IPS-11a (cell line): ENCODE results near the gene TYMS.
"Not testable (repeated sequence)": the region's sequence is repeated elsewhere in the genome, so short reads cannot be mapped to it uniquely, and the experiment has no call there.

Experiments
- H3K4me3 ChIP-seq: one replicate; pipeline ENCODE4 v1.5.1; 2013; ENCODE audit warnings: low read depth, low read length, control low read depth

TYMS gene

GRCh38 chr18:676736-677135 is 19.3 kb downstream of the TYMS start:
- no peak overlapping the region for H3K4me3 ChIP-seq

DNA sequence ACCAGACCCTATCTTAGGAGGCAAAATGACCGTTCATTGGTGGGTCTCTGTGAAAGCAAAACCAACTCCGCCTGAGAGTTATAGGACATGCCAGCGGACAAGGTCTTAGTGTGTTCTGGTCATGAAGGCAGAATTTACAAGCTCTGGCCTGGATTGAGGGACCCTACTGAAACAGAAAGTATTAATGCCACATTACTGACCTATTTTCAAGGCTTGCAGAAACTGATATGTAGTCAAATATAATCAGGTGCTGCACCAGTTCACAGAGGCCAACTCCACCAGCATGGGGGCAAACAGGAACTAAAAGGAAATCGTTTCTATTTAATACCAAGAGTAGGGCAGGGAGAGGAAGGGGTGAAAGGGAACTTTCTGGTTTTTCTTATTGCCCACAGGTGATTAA is 19.7 kb downstream of the TYMS start:
- H3K4me3 ChIP-seq, result no peak overlapping the region

DNA sequence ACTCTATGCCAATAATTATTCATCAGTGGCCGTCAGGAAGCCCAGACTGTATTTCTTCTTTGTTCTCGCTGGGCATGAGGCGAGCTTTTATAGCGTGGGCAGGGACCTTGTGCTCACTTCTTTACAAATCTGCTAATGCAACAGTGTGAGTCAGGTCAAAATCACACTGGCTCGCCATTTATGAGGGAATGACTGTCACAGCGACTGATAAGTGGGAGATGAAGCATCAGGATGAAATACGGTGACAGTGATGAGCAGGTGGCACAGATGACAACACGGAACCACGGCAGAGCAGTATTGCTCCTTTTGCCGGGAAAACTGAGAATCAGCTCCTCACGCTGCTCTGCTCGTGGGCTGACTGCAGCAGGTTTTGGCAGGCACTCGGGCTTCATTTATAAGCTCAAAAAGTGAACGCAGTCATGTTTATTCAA is 20.5 kb downstream of the TYMS start:
- no peak overlapping the region for H3K4me3 ChIP-seq

GRCh38 chr18:678482-679182 is 21.2 kb downstream of the TYMS start:
- no peak overlapping the region for H3K4me3 ChIP-seq

DNA sequence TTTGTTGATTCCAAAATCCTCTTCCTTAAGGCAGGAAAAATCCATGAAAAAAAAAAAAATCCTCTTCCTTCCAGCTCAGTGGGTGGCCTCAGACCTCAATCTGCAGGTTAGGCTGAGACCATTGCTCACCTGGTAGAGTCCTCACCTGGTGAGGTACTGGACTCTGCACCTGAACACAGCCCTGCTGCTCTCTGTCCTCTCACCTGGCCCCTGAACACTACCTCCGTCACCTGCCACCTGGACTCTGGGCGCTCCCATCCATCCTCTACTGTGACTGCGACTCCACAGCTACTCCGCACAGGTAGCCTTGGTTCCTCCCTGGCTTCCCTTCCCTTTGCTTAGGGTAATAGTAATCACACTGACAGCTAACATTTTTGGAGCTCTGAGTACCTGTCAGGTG is 22.1 kb downstream of the TYMS start:
- H3K4me3 ChIP-seq, result no peak overlapping the region

DNA sequence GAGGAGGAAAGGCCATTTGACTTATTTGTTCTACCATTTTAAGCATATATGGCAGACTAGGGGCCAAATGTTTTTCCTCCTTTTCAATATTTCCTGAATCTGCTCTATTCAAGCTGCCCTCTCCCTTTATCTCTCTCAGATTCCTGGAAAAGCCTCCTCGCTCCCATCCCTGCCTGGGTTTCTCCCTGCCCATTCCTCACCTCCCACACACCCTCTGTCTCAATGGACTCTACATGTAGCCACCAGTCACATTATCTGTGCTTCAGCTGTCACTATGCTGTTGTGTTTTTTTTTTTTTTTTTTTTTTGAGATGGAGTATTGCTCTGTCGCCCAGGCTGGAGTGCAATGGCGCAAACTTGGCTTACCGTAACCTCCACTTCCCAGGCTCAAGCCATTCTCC is 22.9 kb downstream of the TYMS start:
- H3K4me3 ChIP-seq, result no peak overlapping the region

DNA sequence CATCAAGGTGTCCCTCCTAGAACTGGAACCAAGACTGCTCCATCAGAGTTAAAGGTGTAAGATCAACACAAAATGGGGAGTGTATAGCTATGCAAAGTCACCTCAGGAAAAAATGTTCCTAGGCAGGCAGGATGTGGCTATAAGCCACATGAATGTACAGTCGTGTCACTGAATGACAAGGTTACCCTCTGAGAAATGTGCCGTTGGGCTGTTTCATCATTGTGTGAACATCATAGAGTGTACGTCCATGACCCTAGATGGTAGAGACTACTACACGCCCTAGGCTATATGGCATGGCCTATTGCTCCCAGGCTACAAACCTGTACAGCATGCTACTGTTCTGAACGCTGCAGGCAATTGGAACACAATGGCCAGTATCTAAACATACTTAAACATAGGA is 24.5 kb downstream of the TYMS start:
- H3K4me3 ChIP-seq, result no peak overlapping the region

- H3K4me3 ChIP-seq, result not testable (repeated sequence)
These were observed 25.0 kb downstream of the TYMS start for GRCh38 chr18:682416-682815.

DNA sequence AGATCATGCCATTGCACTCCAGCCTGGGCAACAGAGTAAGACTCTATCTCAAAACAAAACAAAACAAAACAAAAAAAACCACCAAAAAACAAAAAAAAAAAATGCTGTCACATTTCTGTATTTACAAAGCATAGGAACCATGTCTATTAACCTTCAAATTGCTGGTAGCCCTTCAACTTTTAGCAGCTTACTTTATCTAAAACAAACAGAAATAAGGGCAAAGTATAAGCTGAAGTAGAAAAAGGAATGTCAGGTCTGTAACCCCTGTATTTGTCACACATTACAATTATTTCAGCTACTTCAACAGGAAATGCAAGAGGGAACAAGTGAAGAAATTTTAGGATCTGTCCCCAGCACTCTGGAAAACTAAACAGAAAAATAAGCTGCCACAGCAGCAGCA is 25.4 kb downstream of the TYMS start:
- no peak overlapping the region for H3K4me3 ChIP-seq

DNA sequence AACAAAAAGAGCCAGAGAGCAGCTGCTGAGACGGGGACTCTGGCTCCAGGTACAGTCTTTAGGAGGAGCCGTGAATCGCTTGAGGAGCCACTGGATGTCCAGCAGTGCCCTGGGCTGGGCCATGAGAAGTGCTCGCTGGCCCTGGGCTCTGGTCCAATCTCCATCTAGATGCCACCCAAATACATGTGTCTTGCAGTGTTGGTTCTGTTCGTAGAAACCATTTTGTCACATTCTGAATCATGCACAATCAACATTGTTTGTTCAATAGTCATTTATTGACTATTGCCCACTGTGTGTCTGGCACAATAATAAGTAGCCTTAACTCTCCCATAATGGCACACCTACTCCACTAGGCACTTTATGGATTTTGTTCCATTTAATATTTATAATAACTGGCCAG is 26.1 kb downstream of the TYMS start:
- H3K4me3 ChIP-seq, result no peak overlapping the region

GRCh38 chr18:685438-685837 is 28.0 kb downstream of the TYMS start:
- H3K4me3 ChIP-seq, result no peak overlapping the region

GRCh38 chr18:686339-687111 is 29.1 kb downstream of the TYMS start:
- H3K4me3 ChIP-seq, result no peak overlapping the region

- no peak overlapping the region for H3K4me3 ChIP-seq
These were observed 30.9 kb downstream of the TYMS start for GRCh38 chr18:688323-688722.

- H3K4me3 ChIP-seq, result no peak overlapping the region
These were observed 35.4 kb downstream of the TYMS start for GRCh38 chr18:692824-693223.

GRCh38 chr18:693466-694187 is 36.2 kb downstream of the TYMS start:
- H3K4me3 ChIP-seq, result no peak overlapping the region

DNA sequence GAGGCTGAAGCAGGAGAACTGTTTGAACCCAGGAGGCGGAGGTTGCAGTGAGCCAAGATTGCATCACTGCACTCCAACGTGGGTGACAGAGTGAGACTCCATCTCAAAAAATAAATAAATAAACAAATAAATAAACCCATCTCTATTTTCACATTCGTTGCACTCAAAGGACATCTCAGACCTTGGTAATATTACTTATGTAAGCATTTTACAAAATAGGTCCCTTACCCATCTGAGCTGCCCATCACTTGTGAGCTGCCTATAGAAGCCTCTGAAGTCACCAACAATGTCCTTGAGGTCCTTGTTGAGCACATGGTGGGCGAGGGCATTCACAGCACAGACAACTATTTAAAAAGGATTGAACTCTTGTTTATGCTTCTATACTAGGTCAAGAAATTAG is 39.6 kb downstream of the TYMS start:
- no peak overlapping the region for H3K4me3 ChIP-seq

DNA sequence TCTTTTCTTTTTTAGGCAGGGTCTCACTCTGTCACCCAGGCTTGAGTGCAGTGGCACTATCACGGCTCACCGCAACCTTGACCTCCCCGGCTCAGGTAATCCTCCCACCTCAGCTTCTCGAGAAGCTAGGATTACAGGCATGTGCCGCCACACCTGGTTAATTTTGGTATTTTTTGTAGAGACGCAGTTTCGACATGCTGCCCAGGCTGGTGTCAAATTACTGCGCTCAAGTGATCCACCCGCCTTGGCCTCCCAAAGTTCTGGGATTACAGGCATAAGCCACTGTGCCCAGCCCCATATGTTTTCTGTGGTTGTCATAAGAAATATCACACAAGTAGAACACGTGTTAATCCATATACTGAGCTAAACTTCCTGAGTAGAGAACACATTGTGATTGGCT is 40.3 kb downstream of the TYMS start:
- H3K4me3 ChIP-seq, result no peak overlapping the region

- H3K4me3 ChIP-seq, result no peak overlapping the region
These were observed 45.9 kb downstream of the TYMS start for GRCh38 chr18:703213-703967.

DNA sequence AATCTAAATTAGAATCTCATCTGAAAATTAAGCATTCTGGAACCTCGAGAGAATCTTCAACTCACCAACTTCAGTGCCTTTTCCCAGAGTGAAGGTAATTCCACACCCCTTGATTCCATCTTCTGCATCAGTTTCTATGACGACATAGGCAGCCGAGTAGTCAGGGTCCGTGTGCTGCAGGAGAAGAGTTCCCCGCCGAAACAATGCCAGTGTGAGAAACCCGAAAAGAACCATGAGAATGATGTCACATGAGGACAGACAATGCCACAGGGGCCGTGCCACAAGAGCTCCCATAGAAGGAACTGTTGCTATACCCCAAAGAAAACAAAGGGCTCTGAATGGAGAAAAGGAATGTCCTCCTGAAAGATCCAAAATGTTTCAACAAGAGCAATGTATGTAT is 49.0 kb downstream of the TYMS start:
- no peak overlapping the region for H3K4me3 ChIP-seq

DNA sequence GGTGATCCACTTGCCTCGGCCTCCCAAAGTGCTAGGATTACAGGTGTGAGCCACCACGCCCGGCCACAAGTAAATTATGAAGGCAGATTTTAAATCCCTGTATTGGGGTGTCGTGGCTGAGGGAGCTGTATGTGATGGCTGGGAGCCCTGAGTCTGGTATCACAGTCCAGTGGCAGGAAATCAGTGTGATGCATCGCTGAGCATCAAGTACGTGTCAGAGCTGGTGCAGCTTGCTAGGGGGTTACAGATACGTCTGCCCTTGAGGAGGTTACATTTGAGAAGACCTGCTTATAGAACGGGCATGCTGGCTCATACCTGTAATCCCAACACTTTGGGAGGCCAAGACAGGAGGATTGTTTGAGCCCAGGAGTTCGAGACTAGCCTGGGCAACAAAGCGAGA is 50.6 kb downstream of the TYMS start:
- H3K4me3 ChIP-seq, result no peak overlapping the region

GRCh38 chr18:709771-710170 is 52.3 kb downstream of the TYMS start:
- no peak overlapping the region for H3K4me3 ChIP-seq
